Thoracic aorta (tissue), 2 donors: ENCODE results near the gene ARL4C. TPM values are rescaled to one million over a fixed set of nuclear protein-coding genes. Genes with fewer than 3 reads are reported as not detected.
A peak's percentile ranks its signal among the peaks of the same experiment; 100 is the strongest.

ENCODE experiments used
- ATAC-seq: fragments of 150-250 bp; one replicate; pipeline ENCODE4 v1.8.0; 2017; ENCODE audit warnings: low read depth; ENCODE audit not compliant: insufficient number of reproducible peaks, low FRiP score
- DNase-seq: peaks from one replicate; pipeline ENCODE4 v3.0.0-alpha.2; 2020; ENCODE audit warnings: low spot score
- H3K27ac ChIP-seq, 2 donors: fragments of 200-600 bp; sonication (generic); 1 replicate in 1 of 2; 2 replicates in 1 of 2; pipeline ENCODE4 v1.5.1; 2016; ENCODE audit warnings: mild to moderate bottlenecking in 2 of 2, moderate library complexity in 2 of 2
- H3K27me3 ChIP-seq: fragments of 200-600 bp; sonication (generic); replicated peaks from 2 replicates; pipeline ENCODE4 v1.6.0; 2016; ENCODE audit warnings: mild to moderate bottlenecking; ENCODE audit not compliant: insufficient read depth
- H3K36me3 ChIP-seq: fragments of 200-600 bp; sonication (generic); one replicate; pipeline ENCODE4 v1.5.1; 2016
- H3K4me1 ChIP-seq, 2 donors: fragments of 200-600 bp; sonication (generic); 1 replicate in 1 of 2; 2 replicates in 1 of 2; pipeline versions ENCODE4 v1.5.1 to v1.6.0; 2016; ENCODE audit warnings: low read depth in 2 of 2, mild to moderate bottlenecking in 1 of 2; ENCODE audit not compliant: control insufficient read depth in 1 of 2
- H3K4me3 ChIP-seq: fragments of 200-600 bp; sonication (generic); 2 replicates; pipeline ENCODE4 v1.5.1; 2016; ENCODE audit warnings: mild to moderate bottlenecking
- H3K9me3 ChIP-seq: fragments of 200-600 bp; sonication (generic); 2 replicates; pipeline ENCODE4 v1.5.1; 2016
- total RNA-seq, 2 donors: library from RNA; depleted of rRNA; stranded (reverse); fragments of >200 nt; gene quantifications; one replicate each; pipeline versions ENCODE4 v1.1.0 to v1.2.3, GENCODE V29; 2016
- TF ChIP-seq, protein P1 (sequence below): fragments of 200-600 bp; sonication (generic); IDR thresholded peaks from one replicate; pipeline ENCODE4 v1.5.1; 2019; ENCODE audit warnings: antibody characterized with exemption

Gene ARL4C
- total RNA-seq: 10 to 100 TPM; 18.2 to 22.9 TPM

DNA sequence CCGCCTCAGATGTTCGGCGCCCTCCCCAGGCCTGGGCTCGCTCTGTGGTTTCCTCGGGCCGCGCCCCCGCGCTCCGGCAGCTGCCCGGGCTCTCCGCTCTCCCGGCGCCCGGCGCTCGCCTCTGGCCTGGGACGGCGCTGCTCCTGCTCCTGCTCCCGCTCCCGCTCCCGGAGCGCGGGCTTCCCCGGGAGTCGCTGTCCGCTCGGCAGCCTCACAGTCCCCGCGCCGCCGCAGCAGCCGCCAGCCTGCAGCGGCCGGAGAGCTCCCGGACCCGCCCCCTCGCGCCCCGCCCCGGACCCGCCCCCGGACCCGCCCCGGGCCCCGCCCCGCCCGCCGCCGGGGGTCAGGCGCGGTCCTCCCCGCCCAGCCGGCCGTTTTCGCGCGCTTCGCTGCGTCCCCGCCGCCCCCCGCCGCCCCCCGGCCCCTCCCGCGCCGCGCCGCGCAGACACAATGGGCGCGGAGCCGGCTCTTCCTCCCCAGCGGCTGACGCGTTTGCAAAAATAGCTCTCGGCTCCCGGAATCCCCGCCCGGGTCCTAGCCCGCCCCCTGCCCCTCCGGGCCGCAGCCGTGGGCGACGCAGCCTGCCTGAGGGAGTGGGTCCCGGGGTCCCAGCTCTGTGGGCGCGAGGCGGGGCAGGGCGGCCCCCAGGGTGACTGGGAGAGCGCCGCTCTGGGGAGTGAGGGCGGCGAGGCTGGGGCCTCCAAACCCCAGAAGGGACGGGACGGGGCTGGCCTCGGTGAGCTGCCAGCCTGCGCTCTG is at the start of gene ARL4C:
ARL4C (minus strand) TSS at position 247 of the 759 bp plus-strand sequence. CDS start 495 bp downstream, outside the sequence.
- H3K9me3 ChIP-seq: no peaks in the 10 kb centered on the region
- H3K27me3 ChIP-seq: no peaks in the 10 kb centered on the region
- peak within 1 kb of the TSS; percentile 58 to 68 for H3K27ac ChIP-seq
- peak within 1 kb of the TSS; percentile 70 for H3K4me3 ChIP-seq
- peaks cover 0 to 16% of the 10 kb centered on the region in 2 donors for H3K4me1 ChIP-seq
- DNase-seq (no peak), ATAC-seq (peak; percentile 39)
- TF ChIP-seq, protein P1, sequence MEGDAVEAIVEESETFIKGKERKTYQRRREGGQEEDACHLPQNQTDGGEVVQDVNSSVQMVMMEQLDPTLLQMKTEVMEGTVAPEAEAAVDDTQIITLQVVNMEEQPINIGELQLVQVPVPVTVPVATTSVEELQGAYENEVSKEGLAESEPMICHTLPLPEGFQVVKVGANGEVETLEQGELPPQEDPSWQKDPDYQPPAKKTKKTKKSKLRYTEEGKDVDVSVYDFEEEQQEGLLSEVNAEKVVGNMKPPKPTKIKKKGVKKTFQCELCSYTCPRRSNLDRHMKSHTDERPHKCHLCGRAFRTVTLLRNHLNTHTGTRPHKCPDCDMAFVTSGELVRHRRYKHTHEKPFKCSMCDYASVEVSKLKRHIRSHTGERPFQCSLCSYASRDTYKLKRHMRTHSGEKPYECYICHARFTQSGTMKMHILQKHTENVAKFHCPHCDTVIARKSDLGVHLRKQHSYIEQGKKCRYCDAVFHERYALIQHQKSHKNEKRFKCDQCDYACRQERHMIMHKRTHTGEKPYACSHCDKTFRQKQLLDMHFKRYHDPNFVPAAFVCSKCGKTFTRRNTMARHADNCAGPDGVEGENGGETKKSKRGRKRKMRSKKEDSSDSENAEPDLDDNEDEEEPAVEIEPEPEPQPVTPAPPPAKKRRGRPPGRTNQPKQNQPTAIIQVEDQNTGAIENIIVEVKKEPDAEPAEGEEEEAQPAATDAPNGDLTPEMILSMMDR: no peak
- H3K36me3 ChIP-seq: no peaks in the 10 kb centered on the region

DNA sequence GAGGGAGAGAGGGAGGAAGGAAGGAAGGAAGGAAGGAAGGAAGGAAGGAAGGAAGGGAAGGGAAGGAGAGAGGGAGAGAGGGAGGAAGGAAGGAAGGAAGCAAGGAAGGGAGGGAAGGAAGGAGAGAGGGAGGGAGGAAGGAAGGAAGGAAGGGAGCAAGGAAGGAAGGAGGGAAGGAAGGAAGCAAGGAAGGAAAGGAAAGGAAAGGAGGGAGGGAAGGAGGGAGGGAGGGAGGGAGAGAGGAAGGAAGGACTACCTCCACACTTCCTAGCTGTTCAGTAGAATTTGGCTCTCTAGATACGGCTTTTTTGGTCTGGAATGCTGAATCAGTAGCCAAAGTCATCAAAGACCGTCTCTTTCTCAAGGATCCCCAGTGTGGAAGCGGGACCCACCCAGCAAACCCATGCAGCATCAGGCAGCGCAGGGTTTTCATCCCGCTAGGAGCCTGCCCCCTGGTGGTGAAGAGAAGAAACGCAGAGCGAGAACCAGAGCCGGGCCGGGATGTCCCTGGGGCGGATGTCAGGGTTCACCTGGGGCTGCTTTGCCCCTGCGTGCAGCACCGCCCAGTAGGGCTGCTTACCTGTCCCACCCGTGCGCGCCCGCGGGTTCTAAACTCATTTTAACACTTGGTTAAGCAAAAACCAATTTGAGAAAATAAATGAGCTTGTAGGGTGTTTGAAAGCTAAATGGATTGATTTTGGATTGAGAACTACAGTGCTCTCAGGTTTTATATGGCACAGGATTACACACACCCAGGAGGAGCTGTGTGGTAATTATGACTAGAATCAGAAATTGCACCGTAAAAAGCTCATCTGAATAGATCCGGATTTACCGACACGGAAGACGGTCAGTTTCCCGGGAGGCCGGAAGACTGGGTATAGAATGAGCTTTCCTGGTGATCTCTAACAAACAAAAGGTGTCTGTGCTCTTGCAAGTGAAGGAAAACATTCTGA is 48.1 kb upstream of the ARL4C start:
- Histone ChIP-seq H3K36me3 (no peaks in the 10 kb centered on the region), H3K4me3 (no peak overlapping the region), H3K4me1 (no peaks in the 10 kb centered on the region), H3K9me3 (no peaks in the 10 kb centered on the region), H3K27me3 (no peaks in the 10 kb centered on the region), H3K27ac (no peak overlapping the region)
- DNase-seq (no peak), ATAC-seq (no peak)
- TF ChIP-seq, protein P1: peak; percentile 90

- no peak for ATAC-seq
- Histone ChIP-seq H3K27me3 (no peaks in the 10 kb centered on the region), H3K36me3 (no peaks in the 10 kb centered on the region), H3K9me3 (no peaks in the 10 kb centered on the region), H3K4me1 (no peaks in the 10 kb centered on the region), H3K27ac (no peak overlapping the region), H3K4me3 (no peak overlapping the region)
- TF ChIP-seq, protein P1: no peak
- no peak for DNase-seq
Observed at GRCh38 chr2:234542742-234543141, 45.9 kb upstream of the ARL4C start.

- Histone ChIP-seq H3K36me3 (no peaks in the 10 kb centered on the region), H3K4me1 (no peaks in the 10 kb centered on the region), H3K27ac (no peak overlapping the region), H3K27me3 (no peaks in the 10 kb centered on the region), H3K9me3 (no peaks in the 10 kb centered on the region), H3K4me3 (no peak overlapping the region)
- DNase-seq (no peak), ATAC-seq (no peak)
- TF ChIP-seq, protein P1: no peak
Observed at GRCh38 chr2:234537929-234538328, 41.0 kb upstream of the ARL4C start.
